SK-N-SH (cell line): Measurements from ENCODE around the gene GNG4. TPM values are rescaled to one million over a fixed set of nuclear protein-coding genes. Genes with fewer than 3 reads are reported as not detected.

ENCODE experiments used
- CTCF ChIA-PET: fragments of 300-600, 350-600 bp; formaldehyde crosslinking; extraction: SDS; loops from one replicate; lab custom pipeline; 2021; lab: Yijun Ruan, JAX
- POLR2A ChIA-PET: fragments of 350-600 bp; sonication (Branson Sonifier 250); formaldehyde crosslinking; extraction: SDS; loops from one replicate; lab custom pipeline; 2020; ENCODE audit warnings: antibody characterized with exemption, inconsistent platforms; lab: Yijun Ruan, JAX
- DNase-seq: peaks from one replicate; pipeline ENCODE4 v3.0.0; 2012
- H2AFZ ChIP-seq: fragments of 200-600 bp; sonication (generic); 2 replicates; pipeline ENCODE4 v1.8.1; 2016; ENCODE audit warnings: antibody characterized with exemption, mild to moderate bottlenecking, low read depth
- H3F3A ChIP-seq: fragments of 200-600 bp; sonication (generic); replicated peaks from 2 replicates; pipeline ENCODE3; 2016; ENCODE audit warnings: antibody characterized with exemption, mild to moderate bottlenecking; ENCODE audit not compliant: insufficient read depth
- H3K27ac ChIP-seq, 2 experiments: fragments of 200-500 bp in 1 of 2; fragments of 200-600 bp in 1 of 2; sonication (Bioruptor generic) in 1 of 2; sonication (generic), shearing (Covaris generic) in 1 of 2; 2 replicates each; pipeline versions ENCODE4 v1.5.1 to v1.6.1; 2014 to 2016; ENCODE audit warnings: low read depth in 2 of 2, inconsistent platforms in 1 of 2, low read length in 1 of 2, mild to moderate bottlenecking in 1 of 2, mixed read lengths in 1 of 2
- H3K27me3 ChIP-seq: fragments of 200-600 bp; sonication (generic), shearing (Covaris generic); 2 replicates; pipeline ENCODE4 v1.6.1; 2016; ENCODE audit warnings: mixed run types; ENCODE audit not compliant: insufficient read depth
- H3K36me3 ChIP-seq, 2 experiments: fragments of 200-500 bp in 1 of 2; fragments of 200-600 bp in 1 of 2; sonication (Bioruptor generic) in 1 of 2; sonication (generic) in 1 of 2; replicated peaks in 1 of 2; 2 replicates each; pipeline versions ENCODE3 to v1.5.1; 2014 to 2016; ENCODE audit warnings: low read length in 1 of 2, mild to moderate bottlenecking in 1 of 2; ENCODE audit not compliant: insufficient read depth in 2 of 2, control insufficient read depth in 1 of 2
- H3K4me1 ChIP-seq, 2 experiments: fragments of 200-500 bp in 1 of 2; fragments of 200-600 bp in 1 of 2; sonication (Bioruptor generic) in 1 of 2; sonication (generic), shearing (Covaris generic) in 1 of 2; 2 replicates each; pipeline versions ENCODE4 v1.5.1 to v1.6.1; 2014 to 2016; ENCODE audit warnings: low read depth in 1 of 2, low read length in 1 of 2, mixed run types in 1 of 2; ENCODE audit not compliant: insufficient read depth in 2 of 2, control insufficient read depth in 1 of 2
- H3K4me2 ChIP-seq: fragments of 200-600 bp; sonication (generic), shearing (Covaris generic); 2 replicates; pipeline ENCODE4 v1.6.1; 2017; ENCODE audit warnings: mixed run types
- H3K4me3 ChIP-seq, 2 experiments: fragments of 200-500 bp in 1 of 2; fragments of 200-600 bp in 1 of 2; sonication (Bioruptor generic) in 1 of 2; sonication (generic), shearing (Covaris generic) in 1 of 2; 2 replicates each; pipeline versions ENCODE4 v1.5.1 to v1.8.1; 2014 to 2016; ENCODE audit warnings: low read depth in 2 of 2, inconsistent platforms in 1 of 2, low read length in 1 of 2, mild to moderate bottlenecking in 1 of 2, mixed read lengths in 1 of 2, moderate library complexity in 1 of 2
- H3K79me2 ChIP-seq: fragments of 200-600 bp; sonication (generic); 2 replicates; pipeline ENCODE4 v1.8.1; 2017; ENCODE audit warnings: mild to moderate bottlenecking; ENCODE audit not compliant: insufficient read depth
- H3K9ac ChIP-seq: fragments of 200-600 bp; sonication (generic); 2 replicates; pipeline ENCODE4 v1.6.1; 2017; ENCODE audit warnings: mixed run types
- H3K9me2 ChIP-seq: fragments of 200-600 bp; sonication (generic); 2 replicates; pipeline ENCODE4 v1.6.1; 2017; ENCODE audit warnings: mixed run types
- H3K9me3 ChIP-seq: fragments of 200-600 bp; sonication (generic); 2 replicates; pipeline ENCODE4 v1.6.1; 2017; ENCODE audit warnings: mixed run types, mild to moderate bottlenecking, moderate library complexity
- H4K20me1 ChIP-seq: fragments of 200-600 bp; sonication (generic); 2 replicates; pipeline ENCODE4 v1.6.1; 2017; ENCODE audit warnings: mild to moderate bottlenecking, mixed run types; ENCODE audit not compliant: insufficient read depth
- CTCF ChIP-seq: fragments of 200-600 bp; sonication (generic); IDR thresholded peaks from 2 replicates; pipeline ENCODE4 v1.6.1; 2017; ENCODE audit warnings: antibody characterized with exemption, mild to moderate bottlenecking, moderate library complexity
- EZH2phosphoT487 ChIP-seq: fragments of 200-600 bp; sonication (generic); IDR thresholded peaks from 2 replicates; pipeline ENCODE4 v1.6.1; 2017; ENCODE audit warnings: low read depth, mixed run types, mild to moderate bottlenecking, antibody characterized with exemption, moderate library complexity, borderline replicate concordance
- FOSL2 ChIP-seq: IDR thresholded peaks from 2 replicates; pipeline ENCODE4 v1.4.0; 2012; ENCODE audit warnings: low read depth, mild to moderate bottlenecking, moderate library complexity, borderline replicate concordance
- FOXJ3 ChIP-seq: sonication (generic); formaldehyde crosslinking; IDR thresholded peaks from 2 replicates; pipeline ENCODE4 v1.5.1; 2020; ENCODE audit warnings: mild to moderate bottlenecking, missing genetic modification reagents
- FOXM1 ChIP-seq: IDR thresholded peaks from 2 replicates; pipeline ENCODE4 v1.4.0; 2012; ENCODE audit warnings: low read depth, mild to moderate bottlenecking
- GABPA ChIP-seq: IDR thresholded peaks from 2 replicates; pipeline ENCODE4 v1.4.0; 2012; ENCODE audit warnings: low read depth, mild to moderate bottlenecking
- GATA2 ChIP-seq: sonication (generic); formaldehyde crosslinking; IDR thresholded peaks from 2 replicates; pipeline ENCODE4 v1.5.0; 2020; ENCODE audit warnings: mild to moderate bottlenecking, missing genetic modification reagents
- IRF3 ChIP-seq: fragments of 150-350 bp; IDR thresholded peaks from 2 replicates; pipeline ENCODE4 v1.6.1; 2016; ENCODE audit warnings: mild to moderate bottlenecking, low read depth, low read length
- JUND ChIP-seq: IDR thresholded peaks from 2 replicates; pipeline ENCODE4 v1.4.0; 2012
- MAX ChIP-seq: IDR thresholded peaks from 2 replicates; pipeline ENCODE4 v1.4.0; 2012; ENCODE audit warnings: low read depth
- MXI1 ChIP-seq: IDR thresholded peaks from 2 replicates; pipeline ENCODE4 v1.6.1; 2012; ENCODE audit warnings: mild to moderate bottlenecking, low read depth, low read length, improper control_type of control experiment
- NFIC ChIP-seq: IDR thresholded peaks from 2 replicates; pipeline ENCODE4 v1.4.0; 2012; ENCODE audit warnings: borderline replicate concordance
- NRF1 ChIP-seq: IDR thresholded peaks from 2 replicates; pipeline ENCODE4 v1.6.1; 2012; ENCODE audit warnings: low read depth, mild to moderate bottlenecking, low read length
- RAD21 ChIP-seq: IDR thresholded peaks from 2 replicates; pipeline ENCODE4 v1.6.1; 2012; ENCODE audit warnings: mild to moderate bottlenecking, low read length
- RXRA ChIP-seq: IDR thresholded peaks from 2 replicates; pipeline ENCODE4 v1.4.0; 2012; ENCODE audit warnings: low read depth, mild to moderate bottlenecking, borderline replicate concordance
- TCF12 ChIP-seq: IDR thresholded peaks from 2 replicates; pipeline ENCODE4 v1.4.0; 2012
- TEAD4 ChIP-seq: IDR thresholded peaks from 2 replicates; pipeline ENCODE4 v1.4.0; 2012; ENCODE audit warnings: mild to moderate bottlenecking, borderline replicate concordance; ENCODE audit not compliant: insufficient read depth
- WGBS: methylation state at CpG from one replicate; pipeline ENCODE4 v1.1.6; 2017; ENCODE audit warnings: low lambda C conversion rate; 5-methylcytosine and 5-hydroxymethylcytosine counted together
- polyA plus RNA-seq, 3 experiments: library from polyadenylated mRNA; depleted of rRNA; stranded (reverse); fragments of >200 nt; gene quantifications; 2 replicates each; pipeline ENCODE4 v1.2.3, GENCODE V29; 2012
- TF ChIP-seq, protein P1 (sequence below): fragments of 150-350 bp; IDR thresholded peaks from 2 replicates; pipeline ENCODE4 v1.6.1; 2017; ENCODE audit warnings: antibody characterized with exemption, low read length, low read depth, borderline replicate concordance
- TF ChIP-seq, protein P2 (sequence below): IDR thresholded peaks from 2 replicates; pipeline ENCODE4; 2012
- TF ChIP-seq, protein P3 (sequence below): IDR thresholded peaks from 2 replicates; pipeline ENCODE4 v1.4.0; 2012; ENCODE audit warnings: low read depth, borderline replicate concordance

The GNG4 gene
- polyA plus RNA-seq, 1 of the 3 experiments (the other 2 are of a cell fraction): 1.6 TPM

DNA sequence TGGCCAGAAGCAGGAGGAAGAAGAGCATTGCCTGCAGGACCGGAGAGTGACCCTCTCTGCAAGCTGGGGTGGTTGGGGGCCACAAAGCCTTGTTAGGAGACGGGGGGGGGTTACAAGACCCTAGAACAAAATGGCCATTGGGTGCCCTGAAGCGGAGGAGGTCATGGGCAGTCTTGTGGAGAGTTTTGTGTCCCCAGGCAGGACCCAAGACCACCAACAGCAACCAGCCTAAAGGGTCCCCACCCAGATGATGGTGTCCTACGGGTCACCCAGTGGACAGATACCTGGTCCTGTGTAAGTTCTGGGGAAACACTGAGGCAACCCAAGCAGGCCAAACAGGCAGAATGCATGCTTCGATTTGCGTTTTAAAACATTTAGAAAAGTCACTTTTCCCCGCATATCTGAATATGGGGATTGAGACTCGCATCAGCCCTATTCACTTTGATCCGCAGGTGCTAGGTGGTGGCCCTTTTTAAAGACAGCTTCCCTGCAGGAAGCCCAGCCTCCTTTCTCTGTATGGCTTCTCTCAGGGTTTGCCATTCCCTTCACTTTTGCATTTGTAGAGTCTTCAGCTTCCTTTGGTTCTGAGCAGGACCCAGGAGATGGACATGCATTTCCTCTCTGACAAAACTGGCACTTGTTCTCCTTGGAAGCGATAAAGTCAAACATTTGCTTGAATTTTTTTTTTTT lies 21.1 kb downstream of the GNG4 start:
- Histone ChIP-seq H3K4me3 (no peak overlapping the region), H3F3A (peaks cover 6% of the 10 kb centered on the region), H3K9ac (no peak overlapping the region), H3K79me2 (no peaks in the 10 kb centered on the region), H3K9me3 (no peaks in the 10 kb centered on the region), H3K4me2 (no peak overlapping the region), H3K9me2 (no peaks in the 10 kb centered on the region), H3K27ac (no peak overlapping the region), H3K36me3 (no peaks in the 10 kb centered on the region), H4K20me1 (no peaks in the 10 kb centered on the region), H2AFZ (no peak overlapping the region), H3K27me3 (no peaks in the 10 kb centered on the region)
- ChIA-PET CTCF (interaction anchor here (0.7 kb wide), 1 partner anchor 231 kb away, joined by 3 read pairs; no protein-coding TSS in a partner anchor), POLR2A (no interaction called here)
- 91% methylated on average over 10 of the region's 10 CpGs for WGBS
- TF ChIP-seq TEAD4 (no peak), MXI1 (no peak), RAD21 (no peak)
- TF ChIP-seq, protein P1, sequence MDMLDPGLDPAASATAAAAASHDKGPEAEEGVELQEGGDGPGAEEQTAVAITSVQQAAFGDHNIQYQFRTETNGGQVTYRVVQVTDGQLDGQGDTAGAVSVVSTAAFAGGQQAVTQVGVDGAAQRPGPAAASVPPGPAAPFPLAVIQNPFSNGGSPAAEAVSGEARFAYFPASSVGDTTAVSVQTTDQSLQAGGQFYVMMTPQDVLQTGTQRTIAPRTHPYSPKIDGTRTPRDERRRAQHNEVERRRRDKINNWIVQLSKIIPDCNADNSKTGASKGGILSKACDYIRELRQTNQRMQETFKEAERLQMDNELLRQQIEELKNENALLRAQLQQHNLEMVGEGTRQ: no peak
- TF ChIP-seq, all 33 proteins: peak for 0
- no peak for DNase-seq
- peaks cover 9 to 12% of the 10 kb centered on the region in 2 experiments; a peak in 2 of 4 replicates for H3K4me1 ChIP-seq

DNA sequence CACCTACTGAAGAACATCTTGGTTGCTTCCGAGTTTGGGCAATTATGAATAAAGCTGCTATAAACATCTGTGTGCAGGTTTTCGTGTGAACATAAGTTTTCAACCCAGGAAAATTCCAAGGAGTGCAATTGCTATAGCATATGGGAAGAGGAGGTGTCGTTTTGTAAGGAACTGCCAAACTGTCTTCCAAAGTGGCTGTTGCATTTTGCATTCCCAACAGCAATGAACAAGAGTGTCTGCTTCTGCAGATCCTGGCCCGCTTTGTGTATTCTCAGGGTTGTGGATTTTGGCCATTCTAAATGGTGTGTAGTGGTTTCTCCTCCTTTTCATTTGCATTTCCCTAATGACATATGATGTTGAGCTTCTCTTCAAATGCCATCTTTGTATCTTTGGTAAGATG lies 23.8 kb downstream of the GNG4 start:
- no peak overlapping the region for H3K4me3 ChIP-seq
- TF ChIP-seq MXI1 (no peak), GABPA (no peak), IRF3 (no peak), FOXM1 (no peak), MAX (no peak), JUND (no peak), EZH2phosphoT487 (no peak), RXRA (no peak), GATA2 (CRISPR knock-in tag) (no peak), FOSL2 (no peak), TCF12 (no peak), NFIC (no peak), NRF1 (no peak), CTCF (no peak), FOXJ3 (CRISPR knock-in tag) (no peak)
- TF ChIP-seq, protein P2, sequence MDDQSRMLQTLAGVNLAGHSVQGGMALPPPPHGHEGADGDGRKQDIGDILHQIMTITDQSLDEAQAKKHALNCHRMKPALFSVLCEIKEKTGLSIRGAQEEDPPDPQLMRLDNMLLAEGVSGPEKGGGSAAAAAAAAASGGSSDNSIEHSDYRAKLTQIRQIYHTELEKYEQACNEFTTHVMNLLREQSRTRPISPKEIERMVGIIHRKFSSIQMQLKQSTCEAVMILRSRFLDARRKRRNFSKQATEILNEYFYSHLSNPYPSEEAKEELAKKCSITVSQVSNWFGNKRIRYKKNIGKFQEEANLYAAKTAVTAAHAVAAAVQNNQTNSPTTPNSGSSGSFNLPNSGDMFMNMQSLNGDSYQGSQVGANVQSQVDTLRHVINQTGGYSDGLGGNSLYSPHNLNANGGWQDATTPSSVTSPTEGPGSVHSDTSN: no peak
- TF ChIP-seq, protein P1: no peak
- TF ChIP-seq, protein P3, sequence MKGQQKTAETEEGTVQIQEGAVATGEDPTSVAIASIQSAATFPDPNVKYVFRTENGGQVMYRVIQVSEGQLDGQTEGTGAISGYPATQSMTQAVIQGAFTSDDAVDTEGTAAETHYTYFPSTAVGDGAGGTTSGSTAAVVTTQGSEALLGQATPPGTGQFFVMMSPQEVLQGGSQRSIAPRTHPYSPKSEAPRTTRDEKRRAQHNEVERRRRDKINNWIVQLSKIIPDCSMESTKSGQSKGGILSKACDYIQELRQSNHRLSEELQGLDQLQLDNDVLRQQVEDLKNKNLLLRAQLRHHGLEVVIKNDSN: no peak

More for the DNA sequence above, 23.8 kb downstream of the GNG4 start:
- POLR2A ChIA-PET: no interaction called here
- Histone ChIP-seq H3K27ac (no peak overlapping the region), H3K27me3 (no peaks in the 10 kb centered on the region), H3F3A (peaks cover 6% of the 10 kb centered on the region), H3K4me1 (peaks cover 6 to 9% of the 10 kb centered on the region in 2 experiments; a peak in 1 of 4 replicates), H3K9ac (no peak overlapping the region), H2AFZ (no peak overlapping the region), H3K36me3 (no peaks in the 10 kb centered on the region), H3K4me2 (no peak overlapping the region), H3K9me2 (no peaks in the 10 kb centered on the region), H4K20me1 (no peaks in the 10 kb centered on the region), H3K79me2 (no peaks in the 10 kb centered on the region), H3K9me3 (no peaks in the 10 kb centered on the region)
- CTCF ChIA-PET: interaction anchor here (1.0 kb wide), 1 partner anchor 25 kb away, joined by 3 read pairs; no protein-coding TSS in a partner anchor
- DNase-seq: no peak
- WGBS: 84% methylated on average over 4 of the region's 4 CpGs
